Small intestine (tissue), 7 donors: Measurements from ENCODE around the gene ACSF3. TPM values are rescaled to one million over a fixed set of nuclear protein-coding genes. Genes with fewer than 3 reads are reported as not detected.

Source experiments
- DNase-seq, 2 donors: peaks; one replicate each; pipeline versions ENCODE4 v3.0.0 to v3.0.0-alpha.2; 2013
- FAIRE-seq: peaks from 2 replicates; lab custom pipeline; 2012; peaks lifted over from hg19 to GRCh38; lab: Jason Lieb, UNC
- H3K27ac ChIP-seq, 3 donors: one replicate each; pipeline ENCODE4 v1.5.1; 2013; ENCODE audit warnings: low read length in 2 of 3, mild to moderate bottlenecking in 2 of 3, control low read depth in 1 of 3, inconsistent platforms in 1 of 3, low read depth in 1 of 3, moderate library complexity in 1 of 3
- H3K27me3 ChIP-seq, 3 donors: one replicate each; pipeline ENCODE4 v1.6.1; 2013; ENCODE audit warnings: low read length in 3 of 3, inconsistent platforms in 1 of 3; ENCODE audit not compliant: control insufficient read depth in 3 of 3, insufficient read depth in 3 of 3
- H3K36me3 ChIP-seq, 3 donors: one replicate each; pipeline ENCODE4 v1.6.1; 2013; ENCODE audit warnings: low read length in 3 of 3, inconsistent platforms in 1 of 3, low read depth in 1 of 3, mild to moderate bottlenecking in 1 of 3, moderate library complexity in 1 of 3; ENCODE audit not compliant: control insufficient read depth in 3 of 3, insufficient read depth in 2 of 3
- H3K4me1 ChIP-seq, 3 donors: one replicate each; pipeline ENCODE4 v1.6.1; 2013; ENCODE audit warnings: low read length in 2 of 3, inconsistent platforms in 1 of 3, low read depth in 1 of 3, mild to moderate bottlenecking in 1 of 3, moderate library complexity in 1 of 3; ENCODE audit not compliant: control insufficient read depth in 3 of 3, insufficient read depth in 2 of 3
- H3K4me3 ChIP-seq, 3 donors: one replicate each; pipeline ENCODE4 v1.5.1; 2013; ENCODE audit warnings: low read length in 3 of 3, control low read depth in 1 of 3, inconsistent platforms in 1 of 3, low read depth in 1 of 3, mild to moderate bottlenecking in 1 of 3, moderate library complexity in 1 of 3
- H3K9me3 ChIP-seq, 2 donors: one replicate each; pipeline ENCODE4 v1.6.1; 2013; ENCODE audit warnings: low read depth in 1 of 2, low read length in 1 of 2; ENCODE audit not compliant: control insufficient read depth in 2 of 2, insufficient read depth in 1 of 2
- WGBS, 3 donors: extraction: QIAGEN DNeasy Blood & Tissue Kit; methylation state at CpG; one replicate each; pipeline ENCODE4 v1.1.7; 2013; 5-methylcytosine and 5-hydroxymethylcytosine counted together
- polyA plus RNA-seq, 4 donors: library from polyadenylated mRNA; stranded (reverse) in 3 of 4; unstranded in 1 of 4; fragments of 200-250 nt in 3 of 4; fragments of 120-200 nt in 1 of 4; gene quantifications; one replicate each; pipeline versions ENCODE4 v1.2.1 to v1.2.3, GENCODE V29; 2013
- donor health status: healthy with polysubstance abuse.
- donor health status: control.
- donor health status: control.
- donor health status: Bipolar disorder and iron deficiency.
- donor health status: healthy.

Gene ACSF3
- polyA plus RNA-seq, 4 donors, result 35.3 to 93.7 (median 58.7) TPM

DNA sequence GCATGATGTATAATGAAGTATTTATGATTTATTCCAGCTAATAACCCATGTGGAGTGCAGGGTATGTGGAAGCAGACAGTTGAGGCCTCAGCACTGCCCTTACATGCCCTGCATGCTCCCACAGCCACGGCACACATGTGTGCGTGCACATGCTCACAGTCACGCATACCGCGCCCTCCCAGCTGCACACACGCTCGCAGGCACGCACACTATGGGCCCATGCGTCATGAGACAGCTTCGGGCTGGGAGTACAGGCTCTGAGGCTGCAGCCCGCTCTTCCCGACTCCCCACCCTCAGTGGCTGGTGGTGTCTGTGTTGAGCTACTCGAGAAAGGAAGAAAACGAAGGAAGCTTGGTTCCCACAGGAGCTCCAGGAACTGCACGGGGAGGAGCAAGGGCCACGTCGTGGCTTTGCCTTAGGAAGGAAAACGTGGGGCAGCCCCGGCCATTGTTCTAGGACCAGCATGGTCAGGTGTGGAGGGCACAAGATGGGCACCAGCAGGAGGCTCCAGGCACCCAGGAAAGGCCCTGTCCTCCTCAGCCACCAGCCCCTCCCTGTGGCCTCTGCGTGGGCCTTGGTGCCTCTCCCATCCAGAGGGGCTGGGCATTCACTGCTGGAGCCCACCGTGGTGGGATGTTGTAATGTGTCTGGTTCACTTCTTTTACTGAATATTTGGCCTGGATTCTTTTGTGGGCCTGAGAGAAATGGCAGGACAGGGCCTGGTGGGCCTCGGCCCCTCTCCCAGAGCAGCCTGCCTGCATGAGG is 50.4 kb downstream of the ACSF3 start:
- 94 to 96% (median 94%) methylated on average over 22 of the region's 22 CpGs for WGBS, 3 donors
- Histone ChIP-seq H3K27me3 (no peaks in the 10 kb centered on the region), H3K27ac (no peak overlapping the region), H3K4me1 (no peaks in the 10 kb centered on the region), H3K4me3 (no peak overlapping the region), H3K9me3 (peaks cover 0 to 20% of the 10 kb centered on the region in 2 donors), H3K36me3 (peaks cover 2 to 83% (median 13%) of the 10 kb centered on the region in 3 donors)
- DNase-seq (no peak), FAIRE-seq (no peak)

DNA sequence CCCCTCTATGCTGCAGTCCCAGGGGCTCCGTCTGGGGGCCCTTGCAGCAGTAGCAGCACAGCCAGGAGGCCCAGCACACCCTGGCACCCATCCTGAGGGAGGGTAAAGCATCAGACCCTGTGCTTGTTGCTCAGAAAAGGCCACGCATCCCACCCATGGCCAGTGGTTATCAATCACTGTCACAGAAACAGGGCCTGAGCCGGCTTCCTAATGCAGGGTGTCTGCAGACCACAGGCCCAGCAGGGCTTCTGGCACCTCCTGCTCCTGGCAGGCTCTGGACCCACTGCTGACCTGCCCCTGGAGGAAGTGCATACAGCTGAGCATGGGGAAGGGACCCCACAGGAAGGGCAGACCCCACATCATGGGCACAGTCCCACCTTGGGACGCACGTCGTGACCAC is 51.0 kb downstream of the ACSF3 start:
- no peak overlapping the region for H3K27ac ChIP-seq
- peaks cover 2 to 86% (median 13%) of the 10 kb centered on the region in 3 donors for H3K36me3 ChIP-seq
- 81 to 93% (median 90%) methylated on average over 6 of the region's 6 CpGs for WGBS, 3 donors
- H3K4me1 ChIP-seq, result no peaks in the 10 kb centered on the region
- peaks cover 0 to 25% of the 10 kb centered on the region in 2 donors for H3K9me3 ChIP-seq
- H3K4me3 ChIP-seq, result no peak overlapping the region
- DNase-seq (no peak), FAIRE-seq (no peak)
- no peaks in the 10 kb centered on the region for H3K27me3 ChIP-seq

DNA sequence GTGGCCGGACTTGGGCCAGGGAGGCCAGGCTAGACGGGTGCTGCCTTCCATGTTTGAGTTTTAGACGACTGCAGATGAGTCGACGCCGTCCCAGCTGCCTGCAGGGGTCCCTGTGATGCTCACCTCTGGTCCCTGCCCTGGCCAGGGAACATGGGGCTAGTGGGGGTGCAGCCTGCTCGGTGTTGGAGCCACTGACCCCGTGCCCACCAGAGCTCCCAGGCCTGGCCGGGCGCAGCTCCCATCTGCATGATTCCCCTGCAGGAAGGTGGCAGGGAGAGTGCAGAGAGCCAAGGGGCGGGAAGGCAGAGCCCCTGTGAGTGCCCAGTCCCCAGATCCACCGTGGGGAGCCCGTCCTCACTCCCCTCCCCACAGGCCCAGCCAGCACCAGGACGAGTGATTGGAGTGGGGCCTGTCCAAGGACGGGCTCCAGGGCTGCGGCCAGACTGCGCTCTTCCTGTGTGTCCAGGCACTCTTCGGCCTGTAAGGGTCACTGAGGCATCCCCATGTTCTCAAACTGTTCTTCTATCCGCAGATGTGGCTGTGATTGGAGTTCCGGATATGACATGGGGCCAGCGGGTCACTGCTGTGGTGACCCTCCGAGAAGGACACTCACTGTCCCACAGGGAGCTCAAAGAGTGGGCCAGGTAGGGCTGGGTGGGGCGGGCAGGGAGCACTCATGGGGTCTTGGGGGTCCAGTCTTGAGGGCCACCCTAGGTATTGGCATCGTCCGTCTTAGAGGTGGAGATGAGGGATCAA is 51.9 kb downstream of the ACSF3 start:
- WGBS, 3 donors, result 94 to 98% (median 95%) methylated on average over 25 of the region's 25 CpGs
- no peak overlapping the region for H3K27ac ChIP-seq
- H3K9me3 ChIP-seq, result peaks cover 0 to 31% of the 10 kb centered on the region in 2 donors
- H3K27me3 ChIP-seq, result no peaks in the 10 kb centered on the region
- H3K4me3 ChIP-seq, result no peak overlapping the region
- FAIRE-seq, result no peak
- peaks cover 2 to 87% (median 15%) of the 10 kb centered on the region in 3 donors for H3K36me3 ChIP-seq
- no peaks in the 10 kb centered on the region for H3K4me1 ChIP-seq
- no peak for DNase-seq

DNA sequence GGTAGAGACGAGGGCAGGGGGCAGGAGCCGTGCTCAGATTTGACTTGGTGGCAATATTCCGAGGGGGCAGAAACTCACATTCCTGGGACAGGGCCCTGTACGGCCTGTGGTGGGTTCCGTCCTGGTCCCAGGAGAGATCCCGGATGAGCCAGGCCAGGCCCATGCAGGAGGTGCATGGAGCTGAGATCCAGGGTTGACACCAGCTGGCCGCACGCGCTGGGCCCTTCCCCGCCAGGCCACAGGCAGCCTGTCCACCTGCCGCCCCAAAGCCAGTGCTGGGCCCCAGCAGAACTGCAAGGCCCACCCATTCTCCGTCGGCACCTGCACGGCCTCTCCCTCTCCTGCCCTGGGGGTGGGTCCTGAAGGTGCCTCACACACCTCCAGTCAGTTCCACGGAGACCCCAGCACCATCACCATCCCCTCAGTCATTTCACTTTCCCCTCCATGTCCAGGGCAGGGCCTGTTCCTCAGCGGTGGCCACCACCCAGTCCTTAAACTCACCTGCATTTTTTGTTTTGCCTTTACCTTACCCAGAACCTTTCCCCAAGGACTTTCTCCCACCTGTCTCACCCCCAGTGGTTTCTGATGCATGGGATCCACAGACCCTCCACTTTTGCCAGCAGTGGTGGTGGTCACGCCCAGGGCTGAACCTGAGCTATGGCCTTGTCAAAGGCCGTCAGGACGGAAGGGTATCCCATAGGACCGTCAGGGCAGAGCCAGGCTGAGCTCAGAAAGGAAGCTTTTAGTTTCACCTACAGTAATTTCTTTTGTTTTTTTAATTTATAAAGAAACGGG is 52.8 kb downstream of the ACSF3 start:
- peaks cover 2 to 84% (median 10%) of the 10 kb centered on the region in 3 donors for H3K36me3 ChIP-seq
- no peaks in the 10 kb centered on the region for H3K27me3 ChIP-seq
- 97 to 99% (median 97%) methylated on average over 16 to 21 of the region's 21 CpGs for WGBS, 3 donors
- H3K4me3 ChIP-seq, result no peak overlapping the region
- FAIRE-seq, result no peak
- no peak overlapping the region for H3K27ac ChIP-seq
- DNase-seq, result no peak
- H3K9me3 ChIP-seq, result peaks cover 0 to 31% of the 10 kb centered on the region in 2 donors
- H3K4me1 ChIP-seq, result no peaks in the 10 kb centered on the region

DNA sequence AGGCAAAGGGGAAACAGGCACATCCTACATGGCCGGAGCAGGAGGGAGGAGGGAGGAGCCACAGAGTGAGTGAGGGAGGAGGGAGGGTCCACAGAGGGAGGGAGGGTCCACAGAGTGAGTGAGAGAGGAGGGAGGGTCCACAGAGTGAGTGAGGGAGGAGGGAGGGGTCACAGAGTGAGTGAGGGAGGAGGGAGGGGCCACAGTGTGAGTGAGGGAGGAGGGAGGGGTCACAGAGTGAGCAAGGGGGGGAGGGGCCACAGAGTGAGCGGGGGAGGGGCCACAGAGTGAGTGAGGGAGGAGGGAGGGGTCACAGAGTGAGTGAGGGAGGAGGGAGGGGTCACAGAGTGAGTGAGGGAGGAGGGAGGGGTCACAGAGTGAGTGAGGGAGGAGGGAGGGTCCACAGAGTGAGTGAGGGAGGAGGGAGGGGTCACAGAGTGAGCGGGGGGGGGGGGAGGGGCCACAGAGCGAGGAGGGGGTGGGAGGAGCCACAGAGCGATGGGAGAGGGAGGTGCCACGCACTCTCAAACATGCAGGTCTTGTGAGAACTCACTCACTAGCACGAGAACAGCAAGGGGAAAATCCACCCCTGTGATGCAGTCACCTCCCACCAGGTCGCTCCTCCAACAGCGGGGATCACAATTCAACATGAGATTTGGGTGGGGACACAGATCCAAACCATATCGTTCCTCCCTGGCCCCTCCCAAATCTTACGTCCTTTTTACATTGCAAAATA is 53.6 kb downstream of the ACSF3 start:
- H3K36me3 ChIP-seq, result peaks cover 2 to 81% (median 8%) of the 10 kb centered on the region in 3 donors
- peaks cover 0 to 29% of the 10 kb centered on the region in 2 donors for H3K9me3 ChIP-seq
- 78 to 84% (median 83%) methylated on average over 8 to 9 of the region's 11 CpGs for WGBS, 3 donors
- no peak overlapping the region for H3K4me3 ChIP-seq
- H3K27me3 ChIP-seq, result no peaks in the 10 kb centered on the region
- no peak for DNase-seq
- H3K27ac ChIP-seq, result no peak overlapping the region
- no peak for FAIRE-seq
- no peaks in the 10 kb centered on the region for H3K4me1 ChIP-seq

DNA sequence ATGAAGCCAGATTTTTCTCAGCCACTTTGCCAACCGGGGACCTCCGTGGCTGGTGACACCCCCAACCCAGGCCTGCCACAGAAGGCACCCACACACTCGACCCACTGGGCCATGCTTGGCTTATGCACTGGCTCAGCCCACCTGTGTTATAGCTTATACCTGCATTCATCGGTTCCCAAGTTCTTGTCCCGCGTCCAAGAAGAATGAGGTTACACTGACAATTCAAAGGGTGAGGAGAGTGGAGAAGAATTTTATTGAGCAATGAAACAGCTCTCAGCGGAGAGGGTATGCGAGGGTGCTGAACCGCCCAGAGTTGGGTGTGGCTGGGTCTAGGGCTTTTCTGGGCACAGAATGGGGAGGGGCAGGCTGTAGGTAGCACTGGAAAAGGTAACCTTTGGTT is 55.7 kb downstream of the ACSF3 start:
- no peak for FAIRE-seq
- Histone ChIP-seq H3K36me3 (peaks cover 0 to 60% (median 8%) of the 10 kb centered on the region in 3 donors), H3K27ac (no peak overlapping the region), H3K9me3 (peaks cover 0 to 24% of the 10 kb centered on the region in 2 donors), H3K4me1 (no peaks in the 10 kb centered on the region), H3K27me3 (no peaks in the 10 kb centered on the region), H3K4me3 (no peak overlapping the region)
- no peak for DNase-seq
- 96 to 98% (median 96%) methylated on average over 9 of the region's 9 CpGs for WGBS, 3 donors

DNA sequence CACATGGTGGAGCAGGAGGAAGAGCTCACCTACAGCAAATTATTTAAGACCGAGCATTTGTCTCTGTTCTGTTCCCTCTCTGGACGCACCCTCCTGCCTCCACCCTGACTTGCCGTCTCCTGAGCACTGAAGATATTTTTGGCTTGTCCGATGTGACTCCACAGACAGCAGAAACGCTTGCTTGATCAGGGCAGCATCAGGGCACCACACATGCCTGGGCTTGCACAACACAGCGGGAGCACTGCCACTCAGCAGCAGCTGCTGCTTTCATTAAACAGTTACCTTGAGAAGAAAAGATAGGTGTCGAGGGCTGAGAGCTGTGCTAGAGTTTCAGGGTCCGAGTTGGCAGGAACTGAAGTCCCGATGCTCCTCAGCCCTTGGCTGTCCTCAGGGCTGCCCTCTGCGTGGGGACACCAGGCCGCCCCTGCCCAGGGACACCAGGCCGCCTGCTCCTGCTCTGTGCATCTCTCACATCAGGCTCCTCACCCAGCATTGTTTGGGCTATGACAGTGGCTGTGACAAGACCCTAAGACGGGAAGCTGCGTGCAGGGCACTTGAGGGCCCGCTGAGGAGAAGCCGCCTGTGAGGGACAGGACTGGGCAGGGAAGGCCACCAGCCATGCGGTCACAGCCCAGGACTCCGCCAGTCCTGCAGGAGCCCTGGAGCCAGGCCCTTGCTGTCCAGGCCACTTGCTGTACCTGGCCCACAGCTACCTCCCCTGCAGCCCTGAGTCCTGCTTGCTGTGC is 56.6 kb downstream of the ACSF3 start:
- WGBS, 3 donors, result 97% methylated on average over 18 of the region's 18 CpGs
- Histone ChIP-seq H3K9me3 (peaks cover 0 to 24% of the 10 kb centered on the region in 2 donors), H3K36me3 (peaks cover 0 to 51% (median 8%) of the 10 kb centered on the region in 3 donors), H3K4me3 (no peak overlapping the region), H3K27ac (no peak overlapping the region), H3K27me3 (no peaks in the 10 kb centered on the region), H3K4me1 (peaks cover 0 to 3% (median 0%) of the 10 kb centered on the region in 3 donors)
- DNase-seq (no peak), FAIRE-seq (no peak)
